ENCODE measurements around the gene RPN1. TPM values are rescaled to one million over a fixed set of nuclear protein-coding genes. Genes with fewer than 3 reads are reported as not detected.

RPN1 gene
- total RNA-seq, 1 experiment from 2014 or later, result 185 TPM

DNA sequence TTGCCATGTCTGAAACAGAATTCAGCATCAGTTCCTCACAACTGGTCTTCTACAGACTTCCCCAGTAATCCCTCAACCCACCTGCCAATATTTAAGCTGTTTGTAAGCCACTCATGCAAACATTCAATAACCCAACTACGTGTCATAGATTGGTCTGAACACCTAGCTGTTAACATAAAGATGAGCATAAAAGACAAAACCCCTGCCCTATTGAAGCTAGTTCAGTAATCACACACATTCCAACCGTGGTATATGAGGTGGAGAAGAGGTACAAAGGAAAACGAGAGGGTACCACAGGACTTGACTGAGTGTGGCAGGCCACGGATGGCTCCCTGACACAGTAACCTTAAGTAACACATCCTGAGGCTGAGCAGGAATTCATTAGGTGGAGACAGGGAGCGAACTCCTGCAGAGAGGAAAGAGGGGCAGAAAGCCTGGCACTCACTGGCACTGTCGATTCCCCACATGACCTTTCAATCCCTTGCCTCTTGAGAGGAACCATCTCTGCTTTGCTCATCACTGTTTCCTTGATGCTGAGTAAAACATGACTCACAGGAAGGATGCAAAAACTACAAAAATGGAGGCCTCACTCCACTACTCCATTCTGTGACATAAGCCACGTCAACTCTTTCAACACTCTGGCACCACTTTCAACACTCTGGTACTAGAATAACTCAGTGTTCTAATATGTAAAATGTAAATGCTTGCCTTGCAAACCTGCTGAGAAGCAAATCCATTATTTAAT lies 31.3 kb downstream of the RPN1 start:
- peaks cover 26% of the 10 kb centered on the region for H4K20me1 ChIP-seq (ENCODE audit: insufficient read depth)
- intact Hi-C loops (cut with micrococcal nuclease; ENCODE audit: unreplicated experiment), result no loop called here
- no TSS peak for BruUV-seq (replicated peaks)
- H3K4me2 ChIP-seq, result no peak overlapping the region
- peaks cover 13% of the 10 kb centered on the region; the same call in 1 of the 2 replicates for H3F3A ChIP-seq (ENCODE audit: insufficient read depth, low read depth)
- no peaks in the 10 kb centered on the region for H3K4me1 ChIP-seq (replicated peaks; ENCODE audit: insufficient read depth)
- CTCF ChIA-PET, result no interaction called here
- H3K9me2 ChIP-seq (ENCODE audit: insufficient read depth), result no peaks in the 10 kb centered on the region
- H3K79me2 ChIP-seq (ENCODE audit: low read depth), result no peaks in the 10 kb centered on the region
- POLR2A ChIA-PET (ENCODE audit: unreplicated experiment), result no interaction called here
- H3K27ac ChIP-seq, result no peak overlapping the region
- H2AFZ ChIP-seq, result no peak overlapping the region
- DNase-seq, result no peak
- TF ChIP-seq, protein P1, sequence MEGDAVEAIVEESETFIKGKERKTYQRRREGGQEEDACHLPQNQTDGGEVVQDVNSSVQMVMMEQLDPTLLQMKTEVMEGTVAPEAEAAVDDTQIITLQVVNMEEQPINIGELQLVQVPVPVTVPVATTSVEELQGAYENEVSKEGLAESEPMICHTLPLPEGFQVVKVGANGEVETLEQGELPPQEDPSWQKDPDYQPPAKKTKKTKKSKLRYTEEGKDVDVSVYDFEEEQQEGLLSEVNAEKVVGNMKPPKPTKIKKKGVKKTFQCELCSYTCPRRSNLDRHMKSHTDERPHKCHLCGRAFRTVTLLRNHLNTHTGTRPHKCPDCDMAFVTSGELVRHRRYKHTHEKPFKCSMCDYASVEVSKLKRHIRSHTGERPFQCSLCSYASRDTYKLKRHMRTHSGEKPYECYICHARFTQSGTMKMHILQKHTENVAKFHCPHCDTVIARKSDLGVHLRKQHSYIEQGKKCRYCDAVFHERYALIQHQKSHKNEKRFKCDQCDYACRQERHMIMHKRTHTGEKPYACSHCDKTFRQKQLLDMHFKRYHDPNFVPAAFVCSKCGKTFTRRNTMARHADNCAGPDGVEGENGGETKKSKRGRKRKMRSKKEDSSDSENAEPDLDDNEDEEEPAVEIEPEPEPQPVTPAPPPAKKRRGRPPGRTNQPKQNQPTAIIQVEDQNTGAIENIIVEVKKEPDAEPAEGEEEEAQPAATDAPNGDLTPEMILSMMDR (conservative IDR thresholded peaks at IDR 0.05), result no peak
- TF ChIP-seq EZH2 (IDR thresholded peaks at IDR 0.05; ENCODE audit: low read depth), result no peak
- H3K9me3 ChIP-seq (ENCODE audit: insufficient read depth, low read depth), result no peaks in the 10 kb centered on the region
- peaks cover 33% of the 10 kb centered on the region for H3K36me3 ChIP-seq (ENCODE audit: low read depth)
- no peak overlapping the region for H3K4me3 ChIP-seq
- H3K27me3 ChIP-seq (ENCODE audit: insufficient read depth, low read depth), result no peaks in the 10 kb centered on the region

DNA sequence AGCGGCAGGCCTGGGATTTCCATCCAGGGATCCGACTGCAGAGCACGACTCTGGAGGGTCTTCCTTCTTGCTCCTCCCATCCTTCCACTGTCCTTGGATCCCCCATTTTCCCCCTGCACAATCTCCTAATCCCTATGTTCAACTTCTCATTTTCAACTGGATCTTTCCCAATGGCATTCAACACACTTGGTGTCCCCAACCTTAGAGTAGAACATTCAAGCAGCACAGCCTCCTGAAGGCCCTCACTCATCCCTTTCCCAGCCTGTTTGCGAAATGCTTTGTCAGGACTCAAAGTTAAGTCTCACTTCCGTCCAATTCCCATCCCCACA lies 32.3 kb downstream of the RPN1 start:
- POLR2A ChIA-PET (ENCODE audit: unreplicated experiment), result no interaction called here

DNA sequence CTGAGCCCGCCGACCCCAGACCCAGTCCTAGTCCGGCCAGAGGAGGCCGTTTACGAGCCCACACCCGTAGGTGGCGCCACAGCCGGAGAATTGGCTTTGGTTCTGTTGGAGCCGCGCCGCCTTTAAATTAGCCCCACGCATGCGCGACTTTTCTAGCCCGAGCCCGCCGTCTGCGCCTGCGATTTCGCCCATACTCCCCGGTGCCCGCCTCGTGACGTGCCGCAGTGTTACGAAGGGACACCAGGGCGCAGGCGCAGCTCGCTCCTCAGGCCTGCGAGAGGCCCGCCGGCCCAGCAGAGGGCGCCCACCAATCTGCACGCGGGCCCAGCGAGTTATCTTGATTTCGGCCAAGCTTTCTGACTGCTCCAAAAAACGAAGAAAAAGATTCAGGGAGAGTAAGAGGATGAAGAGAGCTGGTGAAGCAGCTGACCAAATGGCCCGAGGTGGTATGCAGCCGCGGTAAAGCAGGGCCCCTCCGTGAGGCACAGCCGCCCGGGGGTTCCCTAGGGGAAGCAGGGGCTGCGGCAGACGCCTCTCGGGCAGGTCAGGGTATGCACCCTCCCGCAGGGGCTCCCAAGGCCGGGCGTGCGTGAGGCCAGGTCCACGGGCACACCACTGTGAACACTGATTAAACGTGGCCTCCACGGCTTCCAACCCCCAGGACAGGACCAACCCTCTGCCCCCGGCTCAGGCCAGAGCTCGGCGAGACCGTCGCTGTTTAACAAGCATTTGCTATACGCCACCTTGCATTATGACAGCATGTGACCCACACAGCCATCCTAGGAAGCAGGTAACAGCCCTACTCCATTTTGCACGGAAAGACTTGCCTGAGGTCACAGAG lies 32.8 kb downstream of the RPN1 start:
- no peak for DNase-seq
- Histone ChIP-seq H3K9me2 (ENCODE audit: insufficient read depth) (no peaks in the 10 kb centered on the region), H2AFZ (no peak overlapping the region), H3K4me1 (replicated peaks; ENCODE audit: insufficient read depth) (no peaks in the 10 kb centered on the region), H4K20me1 (ENCODE audit: insufficient read depth) (peaks cover 29% of the 10 kb centered on the region), H3K27me3 (ENCODE audit: insufficient read depth, low read depth) (no peaks in the 10 kb centered on the region), H3K4me3 (no peak overlapping the region), H3K4me2 (no peak overlapping the region), H3K79me2 (ENCODE audit: low read depth) (no peaks in the 10 kb centered on the region), H3K9me3 (ENCODE audit: insufficient read depth, low read depth) (no peaks in the 10 kb centered on the region), H3F3A (ENCODE audit: insufficient read depth, low read depth) (peaks cover 13% of the 10 kb centered on the region; the same call in 1 of the 2 replicates), H3K27ac (no peak overlapping the region), H3K36me3 (ENCODE audit: low read depth) (peaks cover 33% of the 10 kb centered on the region)
- CTCF ChIA-PET, result no interaction called here
- POLR2A ChIA-PET (ENCODE audit: unreplicated experiment), result interaction anchor here (0.7 kb wide), 1 partner anchor 63 kb away, joined by 5 read pairs; no protein-coding TSS in a partner anchor
- no TSS peak for BruUV-seq (replicated peaks)
- intact Hi-C loops (cut with micrococcal nuclease; ENCODE audit: unreplicated experiment), result no loop called here
- TF ChIP-seq EZH2 (IDR thresholded peaks at IDR 0.05; ENCODE audit: low read depth), result no peak
- TF ChIP-seq, protein P1 (conservative IDR thresholded peaks at IDR 0.05), result peak; percentile 53; the same call in 1 of the 2 replicates

More for the DNA sequence above, 32.3 kb downstream of the RPN1 start:
- Histone ChIP-seq H3K9me3 (ENCODE audit: insufficient read depth, low read depth) (no peaks in the 10 kb centered on the region), H3F3A (ENCODE audit: insufficient read depth, low read depth) (peaks cover 13% of the 10 kb centered on the region; the same call in 1 of the 2 replicates), H3K36me3 (ENCODE audit: low read depth) (peaks cover 33% of the 10 kb centered on the region), H3K4me2 (no peak overlapping the region), H2AFZ (no peak overlapping the region), H3K9me2 (ENCODE audit: insufficient read depth) (no peaks in the 10 kb centered on the region), H3K4me3 (no peak overlapping the region), H3K27ac (no peak overlapping the region), H3K4me1 (replicated peaks; ENCODE audit: insufficient read depth) (no peaks in the 10 kb centered on the region), H3K27me3 (ENCODE audit: insufficient read depth, low read depth) (no peaks in the 10 kb centered on the region), H3K79me2 (ENCODE audit: low read depth) (no peaks in the 10 kb centered on the region), H4K20me1 (ENCODE audit: insufficient read depth) (peaks cover 31% of the 10 kb centered on the region)
- TF ChIP-seq, protein P1 (conservative IDR thresholded peaks at IDR 0.05), result no peak
- TF ChIP-seq EZH2 (IDR thresholded peaks at IDR 0.05; ENCODE audit: low read depth), result no peak
- DNase-seq, result no peak
- CTCF ChIA-PET, result no interaction called here
- BruUV-seq (replicated peaks), result no TSS peak
- intact Hi-C loops (cut with micrococcal nuclease; ENCODE audit: unreplicated experiment), result no loop called here
